COLO668 (cell line): Measurements from ENCODE around the gene EIF2B5.
"Not testable (repeated sequence)": the region's sequence is repeated elsewhere in the genome, so short reads cannot be mapped to it uniquely, and the experiment has no call there.

ENCODE experiments used
- DNase-seq: peaks from one replicate; lab custom pipeline; 2025; ENCODE audit not compliant: unreplicated experiment; lab: John Stamatoyannopoulos, UW

Gene EIF2B5

GRCh38 chr3:184135149-184135910 lies at the start of gene EIF2B5:
Gene EIF2B5 (plus strand): TSS chr3:184135358. CDS start chr3:184135386, 28 bp downstream.
- DNase-seq = peak; percentile 88

- no peak for DNase-seq
Measured at GRCh38 chr3:184085389-184085852, 49.7 kb upstream of the EIF2B5 start.

- no peak for DNase-seq
Measured at GRCh38 chr3:184092199-184092598, 43.0 kb upstream of the EIF2B5 start.

GRCh38 chr3:184096811-184097383 lies 38.3 kb upstream of the EIF2B5 start, which contains the start of gene HTR3E:
Gene HTR3E (plus strand): TSS chr3:184097064. CDS start chr3:184097530, 466 bp downstream.
- no peak for DNase-seq

GRCh38 chr3:184097556-184097955 lies 37.6 kb upstream of the EIF2B5 start:
- no peak for DNase-seq

DNA sequence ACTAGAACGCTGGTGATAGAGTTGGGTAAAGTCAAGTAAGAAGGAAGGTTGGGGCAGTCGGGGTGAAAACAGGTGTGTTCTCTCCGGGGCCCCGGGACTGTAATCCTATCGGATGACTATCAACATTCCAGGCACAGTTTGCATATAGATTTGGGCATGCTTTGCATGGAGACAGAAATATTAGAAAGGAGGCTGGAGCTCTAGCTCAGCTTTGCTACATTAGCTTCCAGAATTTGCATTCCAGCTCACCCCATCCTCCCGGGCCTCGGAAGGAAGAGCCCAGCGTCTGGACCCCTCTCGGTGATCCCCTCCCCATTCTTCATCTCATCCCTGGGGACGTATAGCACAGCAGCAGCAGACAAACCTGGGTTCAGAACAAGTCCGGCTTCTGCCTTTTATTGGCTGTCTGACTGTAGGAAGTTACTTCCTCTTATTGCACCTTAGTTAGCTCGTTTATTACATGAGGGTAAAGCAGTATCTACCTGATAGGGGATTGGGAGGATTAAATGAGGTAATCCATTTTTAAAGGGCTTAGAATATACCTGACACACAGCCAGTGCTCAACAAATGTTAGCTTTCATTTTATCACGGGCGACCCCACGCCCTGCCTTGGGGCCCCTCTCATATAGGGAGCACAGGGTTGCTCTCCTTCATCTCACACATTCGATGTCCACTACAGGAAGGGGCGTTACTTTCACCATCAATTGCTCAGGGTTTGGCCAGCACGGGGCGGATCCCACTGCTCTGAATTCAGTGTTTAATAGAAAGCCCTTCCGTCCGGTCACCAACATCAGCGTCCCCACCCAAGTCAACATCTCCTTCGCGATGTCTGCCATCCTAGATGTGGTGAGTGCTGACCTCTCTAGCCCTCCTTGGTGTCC lies 35.1 kb upstream of the EIF2B5 start:
- DNase-seq = no peak

DNA sequence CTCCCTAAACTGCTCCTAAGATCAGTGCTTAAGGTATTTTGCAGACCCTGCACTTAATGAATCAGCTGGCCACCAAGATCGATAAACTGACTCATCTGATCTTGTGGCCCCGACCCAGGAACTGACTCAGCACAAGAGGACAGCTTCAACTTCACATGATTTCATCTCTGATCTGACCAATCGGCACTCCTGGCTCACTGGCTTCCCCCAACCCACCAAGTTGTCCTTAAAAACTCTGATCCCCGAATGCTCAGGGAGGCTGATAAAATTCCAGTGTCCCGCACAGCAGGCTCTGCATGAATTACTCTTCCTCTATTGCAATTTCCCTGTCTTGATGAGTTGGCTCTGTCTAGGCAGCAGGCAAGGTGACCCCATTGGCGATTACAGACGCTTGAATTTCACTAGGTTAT lies 24.8 kb upstream of the EIF2B5 start:
- no peak for DNase-seq

DNA sequence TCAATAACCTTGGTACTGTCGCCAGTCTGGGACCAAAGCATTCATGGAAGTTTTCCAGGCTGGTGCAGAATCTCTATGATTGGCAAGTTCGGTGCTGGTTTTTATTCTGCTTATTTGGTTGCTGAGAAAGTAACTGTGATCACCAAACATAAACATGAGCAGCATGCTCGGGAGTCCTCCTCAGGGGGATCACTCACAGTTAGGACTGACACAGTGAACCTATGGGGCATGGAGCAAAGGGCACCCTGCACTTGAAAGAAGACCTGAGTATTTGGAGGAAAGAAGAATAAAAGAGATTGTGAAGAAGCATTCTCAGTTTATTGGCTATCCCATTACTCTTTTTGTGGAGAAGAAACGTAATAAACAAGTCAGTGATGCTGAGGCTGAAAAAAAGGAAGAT lies 19.1 kb upstream of the EIF2B5 start:
- DNase-seq = no peak

GRCh38 chr3:184117636-184118035 lies 17.5 kb upstream of the EIF2B5 start:
- DNase-seq = peak; percentile 2

- not testable (repeated sequence) for DNase-seq
Measured at GRCh38 chr3:184121031-184121430, 14.1 kb upstream of the EIF2B5 start.

GRCh38 chr3:184126006-184126405 lies 9.2 kb upstream of the EIF2B5 start:
- no peak for DNase-seq

DNA sequence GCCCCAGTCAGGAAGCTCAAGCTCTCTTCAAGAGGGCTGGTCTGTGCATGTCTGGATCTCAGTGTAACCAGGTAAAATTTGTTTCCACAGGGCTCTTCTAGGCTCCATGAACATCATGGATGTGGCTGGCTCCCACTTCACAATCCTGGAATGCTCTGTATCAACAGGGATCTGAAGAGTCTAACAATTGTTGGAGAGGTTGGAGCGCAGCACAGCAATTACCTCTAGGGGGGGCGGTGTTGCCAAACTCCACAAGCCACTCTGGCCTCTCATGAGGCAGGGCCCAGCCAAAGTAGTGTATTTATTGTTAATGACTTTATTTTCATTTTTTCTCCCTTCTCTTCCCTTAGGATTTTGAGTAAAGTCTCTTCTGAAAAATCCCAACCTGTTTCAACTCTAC lies 6.1 kb upstream of the EIF2B5 start:
- peak; percentile 9 for DNase-seq

DNA sequence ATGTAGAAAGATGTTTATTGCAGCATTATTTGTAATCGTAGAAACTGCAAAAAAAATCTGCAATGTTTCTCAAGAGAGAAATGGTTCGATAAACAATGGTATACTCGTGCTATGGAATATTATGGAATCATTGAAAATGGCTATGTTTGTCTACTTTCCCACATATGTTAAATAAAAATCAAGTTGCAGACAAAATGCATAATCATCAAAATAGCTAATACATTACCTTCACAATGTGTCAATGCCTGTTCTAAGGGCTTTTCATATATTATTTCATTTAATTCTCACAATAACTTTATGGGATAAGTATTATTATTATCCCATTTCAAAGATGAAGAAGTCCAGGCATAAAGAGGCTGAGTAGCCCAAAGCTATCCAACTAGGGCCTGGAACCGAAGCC lies 2.2 kb upstream of the EIF2B5 start:
- DNase-seq = no peak

DNA sequence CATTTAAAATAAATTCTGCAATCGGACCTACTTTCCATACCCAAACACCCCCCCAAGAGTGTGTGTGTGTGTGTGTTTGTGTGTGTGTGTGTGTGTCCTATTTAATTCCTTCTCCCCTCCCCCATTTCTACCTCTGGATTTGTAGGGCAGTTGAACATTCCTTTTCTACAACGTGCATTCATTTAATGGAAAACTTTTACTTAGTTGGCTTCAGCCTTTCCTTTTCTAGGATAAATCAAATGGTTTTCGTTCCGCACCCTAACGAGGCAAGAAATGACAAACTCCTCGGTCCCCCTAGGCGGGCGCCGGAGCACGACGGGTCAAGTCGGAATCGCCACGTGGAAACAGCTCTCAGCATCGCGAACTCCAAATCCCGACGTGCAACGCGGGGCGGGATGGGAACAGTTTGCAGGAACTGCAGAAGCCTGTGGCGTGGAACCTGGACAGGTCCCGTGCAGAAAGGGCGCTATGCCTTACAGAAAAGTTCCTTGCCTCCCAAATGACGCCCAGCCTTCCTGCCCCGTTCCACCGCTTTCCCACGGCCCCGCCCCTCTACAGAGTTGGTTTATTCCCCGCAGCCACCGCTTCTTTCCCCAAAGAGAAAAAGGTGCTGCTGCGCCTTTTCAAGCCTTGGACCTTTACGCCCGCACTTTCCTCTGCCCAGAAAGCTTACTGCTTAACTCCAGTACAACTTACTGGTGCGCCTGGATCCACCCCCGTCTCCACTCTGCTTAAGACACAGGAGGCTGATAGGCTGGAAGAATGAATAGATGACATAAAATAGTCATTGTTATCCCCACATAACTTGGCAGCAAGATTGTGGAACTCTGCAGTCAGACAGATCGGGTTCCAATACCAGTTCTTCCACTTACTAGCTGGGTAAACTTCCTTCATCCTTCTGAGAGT lies 1.1 kb upstream of the EIF2B5 start:
- peak; percentile 83 for DNase-seq

DNA sequence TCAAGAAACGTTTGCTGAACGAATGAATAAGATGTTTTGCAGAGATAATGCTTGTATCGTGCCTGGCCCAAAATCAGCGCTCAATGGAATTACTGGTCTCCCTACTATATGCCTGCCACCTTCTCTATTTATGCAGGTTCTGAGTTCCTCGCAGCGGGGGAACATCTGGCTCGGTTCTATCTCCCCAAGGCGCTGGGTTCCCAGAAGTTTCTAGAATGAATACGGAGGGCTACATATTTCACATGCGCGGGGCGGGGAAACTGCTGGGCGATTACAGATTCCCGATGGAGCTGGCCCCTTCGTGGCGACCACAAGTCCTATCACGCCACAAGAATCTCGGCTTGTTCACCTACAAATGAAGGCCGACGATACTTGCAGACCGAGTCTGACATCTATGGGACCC lies 411 bp upstream of the EIF2B5 start:
- DNase-seq = no peak

DNA sequence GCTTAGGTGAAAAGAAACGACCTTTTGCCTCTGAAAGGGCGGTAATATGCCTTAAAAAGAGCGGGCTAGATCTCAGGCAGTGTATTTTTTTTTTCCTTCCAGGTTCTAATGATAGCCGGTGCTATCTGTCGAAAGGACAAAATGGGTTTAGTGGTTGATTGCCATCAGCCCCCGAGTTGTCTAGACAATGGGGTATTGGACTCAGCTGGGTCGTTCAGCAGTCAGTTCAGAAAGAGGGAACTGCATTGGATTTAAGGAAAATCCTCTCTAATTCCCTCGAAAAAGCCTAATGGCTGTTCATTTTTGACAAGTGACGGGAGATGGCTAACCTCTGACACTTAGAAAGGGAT lies 728 bp downstream of the EIF2B5 start:
- no peak for DNase-seq

DNA sequence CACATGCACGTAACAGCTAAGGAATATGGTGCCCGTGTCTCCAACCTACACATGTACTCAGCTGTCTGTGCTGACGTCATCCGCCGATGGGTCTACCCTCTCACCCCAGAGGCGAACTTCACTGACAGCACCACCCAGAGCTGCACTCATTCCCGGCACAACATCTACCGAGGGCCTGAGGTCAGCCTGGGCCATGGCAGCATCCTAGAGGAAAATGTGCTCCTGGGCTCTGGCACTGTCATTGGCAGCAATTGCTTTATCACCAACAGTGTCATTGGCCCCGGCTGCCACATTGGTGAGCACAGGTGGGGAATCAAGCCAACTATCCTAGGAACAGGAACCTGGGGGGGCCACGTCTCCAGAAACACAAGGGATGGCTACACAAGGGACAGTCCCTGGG lies 5.3 kb downstream of the EIF2B5 start:
- DNase-seq = no peak

DNA sequence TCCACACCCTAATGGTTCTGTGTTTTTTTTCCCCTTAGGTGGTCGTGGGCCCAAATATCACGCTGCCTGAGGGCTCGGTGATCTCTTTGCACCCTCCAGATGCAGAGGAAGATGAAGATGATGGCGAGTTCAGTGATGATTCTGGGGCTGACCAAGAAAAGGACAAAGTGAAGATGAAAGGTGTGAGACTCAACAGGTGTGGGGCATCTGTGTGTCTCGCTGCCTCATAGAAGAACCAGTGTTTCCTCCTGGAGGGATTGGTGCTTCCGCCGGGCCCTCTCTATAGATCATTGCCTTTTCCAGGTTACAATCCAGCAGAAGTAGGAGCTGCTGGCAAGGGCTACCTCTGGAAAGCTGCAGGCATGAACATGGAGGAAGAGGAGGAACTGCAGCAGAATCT lies 7.0 kb downstream of the EIF2B5 start:
- DNase-seq = no peak

DNA sequence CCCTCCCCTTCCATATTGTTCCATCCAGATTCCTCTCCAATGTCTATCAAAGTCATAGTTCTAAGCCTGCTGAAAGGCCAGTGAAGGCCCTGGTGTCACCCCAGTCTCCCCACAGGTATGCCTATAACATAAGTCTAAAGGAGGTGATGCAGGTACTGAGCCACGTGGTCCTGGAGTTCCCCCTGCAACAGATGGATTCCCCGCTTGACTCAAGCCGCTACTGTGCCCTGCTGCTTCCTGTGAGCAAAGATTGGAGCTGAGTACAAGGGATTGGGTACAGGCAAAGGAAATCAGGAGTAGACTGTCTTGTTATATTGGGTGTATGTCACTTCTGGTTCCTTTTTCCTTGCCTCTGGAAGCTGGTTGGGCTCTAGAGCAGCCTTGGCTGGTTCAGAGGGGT lies 8.2 kb downstream of the EIF2B5 start:
- no peak for DNase-seq

DNA sequence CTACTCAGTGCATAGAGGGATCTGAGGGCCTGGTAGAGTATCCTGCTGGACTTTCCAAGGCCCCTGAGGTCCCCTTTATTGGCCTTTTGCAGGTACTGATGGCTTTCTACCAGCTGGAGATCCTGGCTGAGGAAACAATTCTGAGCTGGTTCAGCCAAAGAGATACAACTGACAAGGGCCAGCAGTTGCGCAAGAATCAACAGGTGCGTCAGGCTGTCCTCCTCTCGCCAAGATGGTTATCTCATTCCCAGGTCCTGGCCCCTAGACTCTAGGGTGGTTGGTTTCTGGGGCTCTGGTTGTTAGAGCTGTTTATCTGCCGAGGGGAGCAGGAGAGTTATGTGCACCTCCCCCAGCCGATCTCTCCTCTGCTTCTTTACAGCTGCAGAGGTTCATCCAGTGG lies 9.3 kb downstream of the EIF2B5 start:
- no peak for DNase-seq

GRCh38 chr3:184145111-184145524 lies 10.0 kb downstream of the EIF2B5 start:
- peak; percentile 32 for DNase-seq
